Suprapubic skin (tissue), 4 donors: ENCODE data around the gene RAB31. TPM values are rescaled to one million over a fixed set of nuclear protein-coding genes. Genes with fewer than 3 reads are reported as not detected.

Experiments used
- DNase-seq, 2 donors: peaks; one replicate each; pipeline ENCODE4 v3.0.0-alpha.2; 2019; ENCODE audit warnings: low spot score in 2 of 2
- H3K27ac ChIP-seq: fragments of 200-600 bp; sonication (generic); one replicate; pipeline ENCODE4 v1.5.1; 2019
- H3K27me3 ChIP-seq: fragments of 200-600 bp; sonication (generic); one replicate; pipeline ENCODE4 v1.5.1; 2019
- H3K36me3 ChIP-seq: fragments of 200-600 bp; sonication (generic); one replicate; pipeline ENCODE4 v1.5.1; 2019
- H3K4me1 ChIP-seq: fragments of 200-600 bp; sonication (generic); one replicate; pipeline ENCODE4 v1.5.1; 2019
- H3K4me3 ChIP-seq: fragments of 200-600 bp; sonication (generic); one replicate; pipeline ENCODE4 v1.5.1; 2019; ENCODE audit warnings: mild to moderate bottlenecking
- H3K9me3 ChIP-seq: fragments of 200-600 bp; sonication (generic); one replicate; pipeline ENCODE4 v1.5.1; 2019
- EP300 ChIP-seq: sonication (generic); formaldehyde crosslinking; IDR thresholded peaks from one replicate; pipeline ENCODE4 v1.6.1; 2017; ENCODE audit warnings: antibody characterized with exemption
- POLR2A ChIP-seq, 2 donors: fragments of 450-650 bp; IDR thresholded peaks; one replicate each; pipeline ENCODE4 v1.6.1; 2017; ENCODE audit warnings: antibody characterized with exemption in 2 of 2, mild to moderate bottlenecking in 2 of 2, moderate library complexity in 2 of 2
- POLR2AphosphoS5 ChIP-seq, 3 donors: sonication (generic); formaldehyde crosslinking; IDR thresholded peaks; one replicate each; pipeline ENCODE4 v1.6.1; 2017; ENCODE audit warnings: antibody characterized with exemption in 3 of 3
- WGBS: methylation state at CpG from one replicate; pipeline ENCODE4 v1.1.5; 2018; 5-methylcytosine and 5-hydroxymethylcytosine counted together
- total RNA-seq, 4 donors: library from RNA; depleted of rRNA; stranded (reverse); fragments of >200 nt; gene quantifications; one replicate each; pipeline ENCODE4 v1.1.0, GENCODE V29; 2016
- TF ChIP-seq, protein P1 (sequence below), 2 donors: fragments of 200-600 bp in 1 of 2; fragments of 450-650 bp in 1 of 2; sonication (generic) in 1 of 2; IDR thresholded peaks; one replicate each; pipeline ENCODE4 v1.5.1; 2016 to 2019; ENCODE audit warnings: antibody characterized with exemption in 2 of 2, mild to moderate bottlenecking in 1 of 2, moderate library complexity in 1 of 2

Gene RAB31
- total RNA-seq, 4 donors from 2014 or later = 5.8 to 15.2 (median 11.4) TPM

DNA sequence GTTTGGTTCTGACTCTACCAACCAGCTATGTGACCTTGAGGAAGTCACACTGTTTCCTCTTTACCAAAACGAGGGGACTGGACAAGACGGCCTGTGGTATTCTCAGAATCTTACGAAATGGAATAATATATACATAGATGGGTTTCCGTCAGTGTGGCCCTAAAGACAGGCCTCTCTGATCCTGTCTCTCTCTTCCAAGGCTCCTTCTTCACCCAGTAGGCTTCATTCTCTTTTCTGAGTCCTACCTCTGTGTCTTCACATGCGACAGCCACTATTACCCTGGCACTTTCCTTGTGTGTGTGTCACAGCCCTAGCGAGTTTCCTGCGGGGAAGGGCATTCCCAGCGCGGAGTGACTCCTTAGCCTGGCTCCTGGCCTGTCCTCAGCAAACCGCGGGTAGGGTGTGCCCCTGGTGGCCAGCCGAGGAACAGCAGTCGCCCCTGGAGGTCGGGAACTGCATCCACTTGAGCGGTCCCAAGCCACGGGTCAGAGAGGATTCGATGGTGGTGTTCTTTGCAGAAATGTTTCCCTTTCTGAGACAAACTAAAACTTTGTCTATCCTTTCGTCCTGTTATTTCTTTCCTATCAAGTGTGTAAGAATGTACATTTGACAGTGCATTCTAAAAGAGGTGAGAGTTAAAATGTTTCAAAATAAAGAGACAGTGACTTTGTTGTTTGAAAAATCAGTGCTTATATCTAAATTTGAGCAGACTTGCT lies 63.3 kb downstream of the RAB31 start:
- Histone ChIP-seq H3K4me1 (peaks cover 5% of the 10 kb centered on the region), H3K27me3 (no peaks in the 10 kb centered on the region), H3K9me3 (no peaks in the 10 kb centered on the region), H3K27ac (no peak overlapping the region), H3K36me3 (no peaks in the 10 kb centered on the region), H3K4me3 (no peak overlapping the region)
- 27% methylated on average over 18 of the region's 18 CpGs for WGBS
- peak; percentile 90 to 92 for DNase-seq
- peak in 1 of 3 donors; percentile 50 for TF ChIP-seq POLR2AphosphoS5 (IDR thresholded peaks at IDR 0.05)
- TF ChIP-seq EP300 = no peak
- no peak for TF ChIP-seq POLR2A (IDR thresholded peaks at IDR 0.05)
- TF ChIP-seq, protein P1, sequence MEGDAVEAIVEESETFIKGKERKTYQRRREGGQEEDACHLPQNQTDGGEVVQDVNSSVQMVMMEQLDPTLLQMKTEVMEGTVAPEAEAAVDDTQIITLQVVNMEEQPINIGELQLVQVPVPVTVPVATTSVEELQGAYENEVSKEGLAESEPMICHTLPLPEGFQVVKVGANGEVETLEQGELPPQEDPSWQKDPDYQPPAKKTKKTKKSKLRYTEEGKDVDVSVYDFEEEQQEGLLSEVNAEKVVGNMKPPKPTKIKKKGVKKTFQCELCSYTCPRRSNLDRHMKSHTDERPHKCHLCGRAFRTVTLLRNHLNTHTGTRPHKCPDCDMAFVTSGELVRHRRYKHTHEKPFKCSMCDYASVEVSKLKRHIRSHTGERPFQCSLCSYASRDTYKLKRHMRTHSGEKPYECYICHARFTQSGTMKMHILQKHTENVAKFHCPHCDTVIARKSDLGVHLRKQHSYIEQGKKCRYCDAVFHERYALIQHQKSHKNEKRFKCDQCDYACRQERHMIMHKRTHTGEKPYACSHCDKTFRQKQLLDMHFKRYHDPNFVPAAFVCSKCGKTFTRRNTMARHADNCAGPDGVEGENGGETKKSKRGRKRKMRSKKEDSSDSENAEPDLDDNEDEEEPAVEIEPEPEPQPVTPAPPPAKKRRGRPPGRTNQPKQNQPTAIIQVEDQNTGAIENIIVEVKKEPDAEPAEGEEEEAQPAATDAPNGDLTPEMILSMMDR (IDR thresholded peaks at IDR 0.05) = peak; percentile 92 to 98

DNA sequence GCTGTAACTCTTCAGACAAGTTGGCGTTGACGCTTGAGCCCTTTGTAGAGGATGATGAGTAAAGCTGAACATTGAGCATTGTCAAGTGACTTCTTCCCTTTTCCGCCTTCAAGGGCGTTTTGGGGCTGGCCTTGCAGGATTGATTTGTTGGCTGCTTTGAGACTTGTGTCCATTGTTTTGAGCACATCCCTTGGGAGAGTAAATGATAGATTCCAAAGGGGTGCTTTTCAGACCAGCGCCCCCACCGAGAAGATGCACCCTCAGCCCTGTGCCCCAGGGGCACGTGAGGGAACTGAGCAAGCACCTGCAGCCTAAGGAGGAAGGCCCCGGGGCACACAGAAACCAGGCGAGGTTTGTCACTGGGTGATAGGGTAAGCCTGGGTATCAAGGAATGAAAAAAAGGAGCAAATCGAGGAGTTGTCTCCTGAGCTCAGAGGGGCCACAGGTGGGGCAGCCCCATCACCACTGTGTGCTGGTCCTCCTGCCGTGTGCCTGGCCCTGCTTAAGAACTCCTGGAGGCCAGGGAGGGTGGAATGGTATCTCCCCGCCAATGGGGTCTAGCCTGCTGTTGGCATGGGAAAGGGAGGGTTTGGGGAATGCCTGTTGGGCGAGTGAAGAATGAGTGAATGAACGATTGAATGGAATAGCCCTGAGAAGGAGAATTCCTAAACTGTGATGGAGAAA lies 64.0 kb downstream of the RAB31 start:
- Histone ChIP-seq H3K4me3 (no peak overlapping the region), H3K36me3 (no peaks in the 10 kb centered on the region), H3K4me1 (peaks cover 4% of the 10 kb centered on the region), H3K27me3 (no peaks in the 10 kb centered on the region), H3K9me3 (no peaks in the 10 kb centered on the region), H3K27ac (no peak overlapping the region)
- DNase-seq = no peak
- WGBS = 80% methylated on average over 14 of the region's 14 CpGs
- TF ChIP-seq, protein P1 (IDR thresholded peaks at IDR 0.05) = no peak
- no peak for TF ChIP-seq POLR2A (IDR thresholded peaks at IDR 0.05)
- TF ChIP-seq EP300 = no peak
- TF ChIP-seq POLR2AphosphoS5 (IDR thresholded peaks at IDR 0.05) = no peak

DNA sequence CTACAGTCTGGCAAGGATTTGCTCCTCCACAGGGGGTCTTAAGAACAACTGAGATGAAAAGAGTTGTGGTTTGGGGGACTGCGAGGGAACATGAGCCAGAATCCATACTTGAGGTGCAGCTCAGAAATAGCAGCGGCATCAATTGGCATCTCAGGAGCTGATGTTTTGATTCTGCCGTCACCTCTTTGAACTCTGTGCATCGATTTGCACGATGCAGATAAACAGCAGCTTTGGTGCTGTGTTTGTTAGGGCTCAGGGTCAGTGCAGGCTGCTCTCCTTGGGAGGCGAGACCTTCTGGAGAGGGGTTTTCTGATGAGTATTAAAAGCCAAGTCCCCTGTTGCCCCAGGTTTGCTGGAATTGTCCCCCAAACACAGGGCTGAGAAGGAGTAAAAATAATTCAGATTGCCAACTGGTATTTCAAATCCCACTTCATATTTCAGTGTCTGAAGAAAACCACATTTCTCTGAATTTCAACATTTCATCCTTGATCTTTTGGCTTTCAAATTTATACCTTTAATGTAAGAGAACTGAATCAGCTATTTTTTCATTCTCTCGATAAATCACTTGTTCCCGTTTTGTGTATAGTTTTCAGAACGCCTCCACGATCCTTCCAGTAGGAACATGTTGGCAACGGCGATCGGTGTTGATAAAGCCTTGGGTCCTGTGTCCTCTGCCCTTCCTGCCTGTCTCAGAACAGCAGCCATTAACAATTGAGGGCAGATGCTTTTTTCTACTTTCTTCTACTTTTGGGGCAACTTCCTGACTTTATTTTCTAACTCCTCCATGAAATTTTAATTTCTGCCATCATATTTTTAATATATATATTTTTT lies 65.0 kb downstream of the RAB31 start:
- TF ChIP-seq POLR2A (IDR thresholded peaks at IDR 0.05) = no peak
- Histone ChIP-seq H3K9me3 (no peaks in the 10 kb centered on the region), H3K36me3 (no peaks in the 10 kb centered on the region), H3K4me3 (no peak overlapping the region), H3K27me3 (no peaks in the 10 kb centered on the region), H3K4me1 (peaks cover 4% of the 10 kb centered on the region), H3K27ac (no peak overlapping the region)
- DNase-seq = no peak
- WGBS = 92% methylated on average over 13 of the region's 13 CpGs

DNA sequence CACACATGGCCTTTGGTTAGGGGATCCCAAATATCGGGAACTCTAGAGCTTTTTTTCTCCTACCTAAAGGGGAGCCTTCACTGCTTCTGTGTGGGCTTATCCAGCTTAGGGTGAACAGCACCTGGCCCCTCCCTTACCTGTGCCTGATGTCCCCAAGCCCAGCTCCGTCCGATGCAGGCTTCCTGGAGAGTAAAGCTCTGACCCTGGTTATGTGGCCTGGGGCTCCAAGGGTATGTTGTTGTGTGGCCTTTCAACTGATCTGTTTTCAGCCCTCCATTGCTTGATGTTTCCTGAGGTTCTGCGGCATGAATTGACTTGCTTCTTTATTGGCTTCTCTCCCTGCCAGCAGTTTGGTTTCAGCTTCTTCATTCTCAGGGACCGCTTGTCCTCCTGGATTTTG lies 66.0 kb downstream of the RAB31 start:
- H3K27me3 ChIP-seq = no peaks in the 10 kb centered on the region
- TF ChIP-seq, protein P1 (IDR thresholded peaks at IDR 0.05) = no peak
- TF ChIP-seq EP300 (no peak), POLR2A (IDR thresholded peaks at IDR 0.05) (no peak), POLR2AphosphoS5 (IDR thresholded peaks at IDR 0.05) (no peak)
- no peak overlapping the region for H3K4me3 ChIP-seq
- H3K4me1 ChIP-seq = peaks cover 4% of the 10 kb centered on the region
- H3K9me3 ChIP-seq = no peaks in the 10 kb centered on the region
- 57% methylated on average over 5 of the region's 5 CpGs for WGBS
- no peaks in the 10 kb centered on the region for H3K36me3 ChIP-seq
- DNase-seq = no peak
- H3K27ac ChIP-seq = no peak overlapping the region

DNA sequence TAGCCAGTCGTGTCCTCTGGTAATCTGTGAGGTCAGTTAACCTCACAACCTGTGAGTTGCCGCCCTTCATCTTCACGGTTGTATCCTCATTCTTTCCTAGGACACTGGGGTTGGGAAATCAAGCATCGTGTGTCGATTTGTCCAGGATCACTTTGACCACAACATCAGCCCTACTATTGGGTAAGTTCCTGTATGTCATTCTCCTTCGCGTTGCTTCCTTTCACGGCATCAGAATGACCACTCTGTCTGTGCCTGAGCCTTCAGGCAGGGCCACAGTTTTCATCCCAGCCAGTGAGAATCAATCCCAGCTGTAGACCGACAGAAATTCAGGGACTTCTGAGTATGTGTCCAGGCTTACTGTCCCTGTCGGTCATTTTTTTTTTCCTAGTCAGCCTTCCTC lies 67.1 kb downstream of the RAB31 start:
- H3K4me1 ChIP-seq = peaks cover 4% of the 10 kb centered on the region
- no peaks in the 10 kb centered on the region for H3K36me3 ChIP-seq
- H3K4me3 ChIP-seq = no peak overlapping the region
- peak in 1 of 3 donors; percentile 13 for TF ChIP-seq POLR2AphosphoS5 (IDR thresholded peaks at IDR 0.05)
- peak; percentile 30 for TF ChIP-seq EP300
- TF ChIP-seq, protein P1 (IDR thresholded peaks at IDR 0.05) = no peak
- no peak for TF ChIP-seq POLR2A (IDR thresholded peaks at IDR 0.05)
- H3K27me3 ChIP-seq = no peaks in the 10 kb centered on the region
- WGBS = 78% methylated on average over 10 of the region's 10 CpGs
- no peak overlapping the region for H3K27ac ChIP-seq
- DNase-seq = no peak
- H3K9me3 ChIP-seq = no peaks in the 10 kb centered on the region
